GM19099 (cell line): ENCODE measurements around the gene KLF14.

Experiments used
- POLR2A ChIP-seq: IDR thresholded peaks from 3 replicates; pipeline ENCODE4 v1.6.1; 2011; ENCODE audit warnings: low read depth; ENCODE audit not compliant: insufficient read length; ENCODE audit errors: extremely low read depth

KLF14 gene

DNA sequence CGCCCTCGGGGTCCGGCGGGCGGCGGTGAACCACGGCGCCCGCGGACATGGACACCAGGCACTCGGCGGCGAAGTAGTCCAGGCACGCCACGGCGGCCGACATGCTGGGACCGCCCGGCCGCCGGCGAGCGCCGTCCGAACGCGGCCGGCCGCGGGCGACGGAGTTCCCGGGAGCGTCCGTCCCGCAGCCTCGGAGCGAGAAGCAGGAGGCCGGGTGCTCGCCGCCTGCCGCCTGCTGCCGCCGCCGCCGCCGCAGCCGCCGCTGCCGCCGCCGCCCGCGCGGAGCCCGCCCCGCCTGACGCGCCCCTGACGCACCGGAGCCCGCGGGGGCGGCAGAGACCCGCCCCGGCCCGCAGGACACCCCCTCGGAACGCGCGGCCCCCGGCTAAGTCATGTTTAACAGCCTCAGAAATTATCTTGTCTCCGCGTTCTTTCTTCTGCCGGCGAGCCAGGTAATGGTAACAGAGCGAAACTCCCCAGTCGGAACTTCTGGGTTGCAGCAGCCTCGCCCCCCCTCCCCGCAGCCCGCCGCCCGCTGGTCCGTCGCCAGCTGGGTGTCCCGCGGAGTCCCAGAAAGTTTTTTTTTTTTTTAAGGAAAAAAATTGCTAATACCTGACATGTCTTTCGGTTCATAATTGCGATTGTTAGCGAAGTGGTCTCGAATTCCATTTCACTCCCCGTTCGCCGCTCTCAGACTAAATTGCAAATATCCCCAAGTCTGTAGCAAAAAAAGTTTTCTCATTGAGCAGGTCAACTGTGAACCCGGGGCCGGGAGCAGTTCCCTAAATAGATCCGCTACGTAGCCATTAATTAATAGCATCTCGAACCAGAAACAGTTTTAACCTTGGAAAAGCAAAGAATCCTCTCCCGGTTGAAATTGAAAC lies at the start of gene KLF14:
KLF14 (minus strand) TSS at position 277 of the 884 bp plus-strand sequence; CDS start at position 103, 174 bp downstream.
- no peak for TF ChIP-seq POLR2A

DNA sequence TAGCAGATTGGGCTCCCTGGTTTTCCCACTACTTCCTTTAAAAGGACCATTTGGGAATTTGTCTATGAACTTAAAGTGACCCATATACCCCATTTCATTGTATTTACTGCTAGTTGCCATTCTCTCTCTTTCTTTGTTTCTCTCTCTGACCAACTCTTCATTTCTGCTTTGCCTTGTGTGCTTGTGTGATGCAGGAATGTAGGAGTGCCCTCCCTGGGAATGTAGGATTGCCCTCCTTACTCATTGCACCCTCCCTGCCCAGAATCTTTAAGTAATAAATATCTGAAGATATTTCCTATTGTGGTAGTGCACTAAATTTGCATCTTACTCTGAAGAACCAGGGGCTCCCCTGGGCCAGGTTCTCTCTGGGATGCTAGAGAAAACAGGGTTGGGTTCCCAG lies 47.3 kb upstream of the KLF14 start:
- TF ChIP-seq POLR2A, result no peak

- no peak for TF ChIP-seq POLR2A
These were observed 43.4 kb upstream of the KLF14 start for GRCh38 chr7:130777426-130777825.

- no peak for TF ChIP-seq POLR2A
These were observed 34.8 kb upstream of the KLF14 start for GRCh38 chr7:130768854-130769253.

DNA sequence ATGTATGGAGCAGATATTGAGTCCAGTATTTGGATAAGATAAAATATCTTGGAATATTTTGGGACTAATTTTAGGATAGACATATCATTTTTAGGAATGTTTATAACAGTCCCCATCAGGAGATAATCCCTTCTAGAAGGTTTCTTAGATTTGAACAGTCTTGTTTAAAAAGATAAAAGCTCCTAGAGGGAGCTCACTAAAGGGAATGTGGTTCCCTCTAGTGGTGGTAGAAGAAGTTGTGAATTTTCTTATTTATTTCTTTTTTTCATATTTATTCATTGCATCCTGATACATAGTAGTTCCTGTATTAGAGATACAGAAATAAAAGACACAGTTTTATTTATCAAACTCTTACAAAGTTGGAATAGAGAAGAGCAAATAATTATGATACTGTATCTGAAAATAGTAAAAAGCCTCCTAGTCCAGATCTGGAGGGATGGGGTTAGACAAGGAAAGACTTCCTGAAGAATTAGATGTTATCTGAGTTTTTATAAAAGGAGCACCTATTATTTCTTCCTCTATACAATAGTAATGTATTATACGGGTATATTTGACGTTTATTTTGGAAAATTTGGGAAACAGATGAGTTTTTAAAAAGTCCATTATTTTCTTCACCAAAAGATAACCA lies 24.5 kb upstream of the KLF14 start:
- no peak for TF ChIP-seq POLR2A

DNA sequence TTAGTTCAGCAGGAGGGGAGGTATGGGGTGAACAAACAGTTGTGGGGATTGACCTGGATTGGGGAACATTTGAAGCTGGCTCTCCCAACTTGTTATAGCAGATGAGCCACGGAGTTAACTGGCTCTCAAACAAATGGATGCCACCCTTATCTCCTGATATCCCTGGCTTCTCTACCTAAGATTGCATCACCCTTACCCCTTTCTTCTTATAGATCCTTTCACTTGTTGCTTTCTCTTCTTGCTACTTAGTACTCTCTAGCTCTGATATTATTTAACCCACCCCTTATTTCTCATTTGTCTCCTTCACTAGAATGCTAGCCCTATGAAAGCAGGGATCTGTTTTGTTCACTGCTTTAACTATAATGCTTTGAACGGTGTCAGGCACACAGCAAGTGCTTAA lies 22.3 kb upstream of the KLF14 start:
- no peak for TF ChIP-seq POLR2A

DNA sequence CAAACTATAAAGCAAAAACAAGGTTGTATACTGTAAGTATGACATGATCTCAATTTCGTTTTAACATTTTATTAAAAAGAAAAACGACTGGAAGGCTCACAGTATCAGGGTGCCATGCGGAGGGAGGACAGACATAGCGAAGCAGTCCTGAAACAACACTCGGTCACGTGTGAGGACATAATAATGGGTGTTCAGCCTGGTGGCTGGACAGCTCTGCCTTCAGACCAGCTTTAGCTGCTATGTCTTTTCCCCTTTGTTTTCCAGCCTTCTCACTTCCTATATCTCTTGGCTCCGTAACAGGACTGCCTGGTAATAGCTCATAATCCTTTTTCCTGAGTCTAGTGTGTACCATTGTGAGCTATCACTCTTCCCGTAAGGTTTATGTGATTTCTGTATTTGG lies 18.4 kb upstream of the KLF14 start:
- TF ChIP-seq POLR2A, result no peak

- no peak for TF ChIP-seq POLR2A
These were observed 16.7 kb upstream of the KLF14 start for GRCh38 chr7:130750755-130751154.

DNA sequence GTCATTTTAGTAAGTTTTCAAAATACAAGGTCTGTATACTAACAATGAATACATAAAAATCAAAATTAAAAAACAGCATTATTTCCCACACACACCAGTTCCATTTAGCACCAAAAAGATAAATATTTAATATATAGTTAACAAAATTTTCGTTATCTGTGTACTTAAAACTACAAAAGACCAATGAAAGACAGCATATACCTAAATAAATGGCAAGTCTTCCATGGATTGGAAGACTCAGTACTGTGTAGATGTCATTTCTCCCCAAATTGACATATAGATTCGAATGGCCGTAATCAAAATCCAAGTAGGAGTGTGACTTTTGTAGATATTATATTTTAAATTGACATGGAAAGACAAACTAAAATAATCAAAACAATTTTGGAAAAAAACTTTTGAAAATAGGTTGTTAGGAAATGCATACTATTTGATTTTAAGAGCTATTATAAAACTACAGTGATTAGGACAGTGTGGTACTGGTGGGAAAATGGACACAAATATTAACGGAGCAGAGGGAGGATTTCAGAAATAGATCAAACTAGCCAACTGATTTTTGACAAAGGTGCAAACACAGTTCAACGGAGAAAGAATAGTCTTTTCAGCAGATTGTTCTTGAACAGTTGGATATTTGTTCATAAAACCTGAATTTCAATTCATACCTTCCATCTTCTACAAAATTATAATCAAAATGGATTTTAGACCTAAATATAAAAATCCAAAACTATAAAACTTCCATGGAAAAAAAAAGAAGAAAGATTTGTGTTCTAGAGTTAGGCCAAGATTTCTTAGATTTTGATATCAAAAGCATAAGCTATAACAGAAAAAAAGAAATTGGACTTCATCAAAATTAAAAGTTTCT lies 14.8 kb upstream of the KLF14 start:
- TF ChIP-seq POLR2A, result no peak

GRCh38 chr7:130741331-130741995 lies 7.5 kb upstream of the KLF14 start:
- TF ChIP-seq POLR2A, result no peak

- no peak for TF ChIP-seq POLR2A
These were observed 6.6 kb upstream of the KLF14 start for GRCh38 chr7:130740606-130741005.

- TF ChIP-seq POLR2A, result no peak
These were observed 2.4 kb upstream of the KLF14 start for GRCh38 chr7:130736298-130736900.

GRCh38 chr7:130734815-130735716 lies 1.1 kb upstream of the KLF14 start:
- TF ChIP-seq POLR2A, result no peak
